HL-60 (cell line): ENCODE results near the gene HMCN1.

Experiments
- DNase-seq, 2 experiments: peaks; one replicate each; pipeline ENCODE4 v3.0.0-alpha.2; 2010 to 2020; ENCODE audit warnings: low read depth in 1 of 2, low spot score in 1 of 2
- H3K27ac ChIP-seq: fragments of 250-450 bp; sonication (Bioruptor Pico); replicated peaks from 2 replicates; pipeline ENCODE4 v1.5.1; 2020; ENCODE audit warnings: mild to moderate bottlenecking, moderate library complexity
- H3K27me3 ChIP-seq: fragments of 250-450 bp; sonication (Bioruptor Pico); 2 replicates; pipeline ENCODE4 v1.5.1; 2021; ENCODE audit warnings: mild to moderate bottlenecking, moderate library complexity; ENCODE audit not compliant: insufficient read depth, poor library complexity, severe bottlenecking
- H3K4me3 ChIP-seq: replicated peaks from 2 replicates; pipeline ENCODE4 v1.5.1; 2011; ENCODE audit warnings: mild to moderate bottlenecking, control low read depth, low read length; ENCODE audit not compliant: insufficient read depth
- CTCF ChIP-seq: IDR thresholded peaks from one replicate; pipeline ENCODE4 v1.5.1; 2011; ENCODE audit warnings: low read length, control low read depth, inconsistent platforms; ENCODE audit not compliant: insufficient read depth
- GABPA ChIP-seq: IDR thresholded peaks from 2 replicates; pipeline ENCODE4 v1.6.1; 2012; ENCODE audit warnings: low read depth
- POLR2AphosphoS5 ChIP-seq: IDR thresholded peaks from 2 replicates; pipeline ENCODE4 v1.6.1; 2012; ENCODE audit warnings: low read depth
- REST ChIP-seq: IDR thresholded peaks from 2 replicates; pipeline ENCODE4 v1.6.1; 2012; ENCODE audit warnings: low read depth; ENCODE audit not compliant: insufficient replicate concordance
- SPI1 ChIP-seq: IDR thresholded peaks from 2 replicates; pipeline ENCODE4 v1.6.1; 2012; ENCODE audit warnings: low read depth, mild to moderate bottlenecking, borderline replicate concordance

Gene HMCN1

GRCh38 chr1:185704181-185704580 lies 30.0 kb upstream of the HMCN1 start:
- H3K4me3 ChIP-seq, result no peak overlapping the region
- no peak for TF ChIP-seq SPI1
- no peak for TF ChIP-seq REST
- no peak for TF ChIP-seq POLR2AphosphoS5
- no peak for TF ChIP-seq GABPA
- no peak for TF ChIP-seq CTCF
- H3K27ac ChIP-seq, result no peak overlapping the region
- no peak for DNase-seq
- H3K27me3 ChIP-seq, result no peaks in the 10 kb centered on the region

GRCh38 chr1:185716095-185716494 lies 18.1 kb upstream of the HMCN1 start:
- Histone ChIP-seq H3K27ac (no peak overlapping the region), H3K4me3 (no peak overlapping the region), H3K27me3 (no peaks in the 10 kb centered on the region)
- TF ChIP-seq CTCF (no peak), GABPA (no peak), REST (no peak), POLR2AphosphoS5 (no peak), SPI1 (no peak)
- DNase-seq, result no peak

GRCh38 chr1:185719021-185719420 lies 15.2 kb upstream of the HMCN1 start:
- H3K4me3 ChIP-seq, result no peak overlapping the region
- TF ChIP-seq CTCF, result no peak
- no peak for TF ChIP-seq GABPA
- TF ChIP-seq SPI1, result no peak
- TF ChIP-seq REST, result no peak
- no peak for TF ChIP-seq POLR2AphosphoS5
- no peak for DNase-seq
- no peak overlapping the region for H3K27ac ChIP-seq
- no peaks in the 10 kb centered on the region for H3K27me3 ChIP-seq
